ENCODE measurements around the gene RAB3GAP1. TPM values are rescaled to one million over a fixed set of nuclear protein-coding genes. Genes with fewer than 3 reads are reported as not detected.

Gene RAB3GAP1
- total RNA-seq, 4 donors from 2014 or later, result 40.8 to 56.2 (median 47.3) TPM

DNA sequence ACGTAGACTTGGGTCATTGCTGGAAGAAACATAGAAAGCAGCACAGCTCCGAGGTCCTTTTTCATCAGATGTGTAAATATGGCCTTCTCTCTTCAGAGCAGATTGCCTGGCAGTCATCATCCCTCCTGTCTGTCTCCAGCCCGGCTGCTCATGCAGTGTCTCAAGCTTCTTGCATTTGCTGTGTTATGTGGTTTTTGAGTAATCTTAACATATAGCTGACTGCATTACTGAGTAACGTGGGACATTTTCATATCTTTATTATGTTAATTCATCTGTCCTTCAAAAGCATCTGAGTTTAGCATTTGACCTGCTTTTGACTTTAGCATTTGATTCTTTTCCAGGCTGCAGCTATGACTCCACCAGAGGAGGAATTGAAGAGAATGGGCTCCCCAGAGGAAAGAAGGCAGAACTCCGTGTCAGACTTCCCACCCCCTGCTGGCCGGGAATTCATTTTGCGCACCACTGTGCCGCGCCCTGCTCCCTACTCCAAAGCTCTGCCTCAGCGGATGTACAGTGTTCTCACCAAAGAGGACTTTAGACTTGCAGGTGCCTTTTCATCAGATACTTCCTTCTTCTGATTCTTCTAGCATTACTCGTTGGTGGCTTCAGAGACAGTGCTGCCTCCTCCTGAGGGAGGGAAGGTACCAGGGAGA is 116.2 kb downstream of the RAB3GAP1 start:
- Histone ChIP-seq H3K4me3 (no peak overlapping the region), H3K9me3 (no peaks in the 10 kb centered on the region), H3K27me3 (no peaks in the 10 kb centered on the region), H3K4me1 (no peaks in the 10 kb centered on the region), H3K27ac (no peak overlapping the region), H3K36me3 (peaks cover 0 to 96% (median 8%) of the 10 kb centered on the region in 3 donors)
- DNase-seq (ENCODE audit: low spot score in 2 of 2), result no peak
- TF ChIP-seq POLR2A (IDR thresholded peaks at IDR 0.05), result no peak
- TF ChIP-seq, protein P1, sequence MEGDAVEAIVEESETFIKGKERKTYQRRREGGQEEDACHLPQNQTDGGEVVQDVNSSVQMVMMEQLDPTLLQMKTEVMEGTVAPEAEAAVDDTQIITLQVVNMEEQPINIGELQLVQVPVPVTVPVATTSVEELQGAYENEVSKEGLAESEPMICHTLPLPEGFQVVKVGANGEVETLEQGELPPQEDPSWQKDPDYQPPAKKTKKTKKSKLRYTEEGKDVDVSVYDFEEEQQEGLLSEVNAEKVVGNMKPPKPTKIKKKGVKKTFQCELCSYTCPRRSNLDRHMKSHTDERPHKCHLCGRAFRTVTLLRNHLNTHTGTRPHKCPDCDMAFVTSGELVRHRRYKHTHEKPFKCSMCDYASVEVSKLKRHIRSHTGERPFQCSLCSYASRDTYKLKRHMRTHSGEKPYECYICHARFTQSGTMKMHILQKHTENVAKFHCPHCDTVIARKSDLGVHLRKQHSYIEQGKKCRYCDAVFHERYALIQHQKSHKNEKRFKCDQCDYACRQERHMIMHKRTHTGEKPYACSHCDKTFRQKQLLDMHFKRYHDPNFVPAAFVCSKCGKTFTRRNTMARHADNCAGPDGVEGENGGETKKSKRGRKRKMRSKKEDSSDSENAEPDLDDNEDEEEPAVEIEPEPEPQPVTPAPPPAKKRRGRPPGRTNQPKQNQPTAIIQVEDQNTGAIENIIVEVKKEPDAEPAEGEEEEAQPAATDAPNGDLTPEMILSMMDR (IDR thresholded peaks at IDR 0.05), result no peak
- no peak for TF ChIP-seq EP300 (IDR thresholded peaks at IDR 0.05)
- WGBS, 2 donors, result 85 to 88% methylated on average over 11 of the region's 11 CpGs

DNA sequence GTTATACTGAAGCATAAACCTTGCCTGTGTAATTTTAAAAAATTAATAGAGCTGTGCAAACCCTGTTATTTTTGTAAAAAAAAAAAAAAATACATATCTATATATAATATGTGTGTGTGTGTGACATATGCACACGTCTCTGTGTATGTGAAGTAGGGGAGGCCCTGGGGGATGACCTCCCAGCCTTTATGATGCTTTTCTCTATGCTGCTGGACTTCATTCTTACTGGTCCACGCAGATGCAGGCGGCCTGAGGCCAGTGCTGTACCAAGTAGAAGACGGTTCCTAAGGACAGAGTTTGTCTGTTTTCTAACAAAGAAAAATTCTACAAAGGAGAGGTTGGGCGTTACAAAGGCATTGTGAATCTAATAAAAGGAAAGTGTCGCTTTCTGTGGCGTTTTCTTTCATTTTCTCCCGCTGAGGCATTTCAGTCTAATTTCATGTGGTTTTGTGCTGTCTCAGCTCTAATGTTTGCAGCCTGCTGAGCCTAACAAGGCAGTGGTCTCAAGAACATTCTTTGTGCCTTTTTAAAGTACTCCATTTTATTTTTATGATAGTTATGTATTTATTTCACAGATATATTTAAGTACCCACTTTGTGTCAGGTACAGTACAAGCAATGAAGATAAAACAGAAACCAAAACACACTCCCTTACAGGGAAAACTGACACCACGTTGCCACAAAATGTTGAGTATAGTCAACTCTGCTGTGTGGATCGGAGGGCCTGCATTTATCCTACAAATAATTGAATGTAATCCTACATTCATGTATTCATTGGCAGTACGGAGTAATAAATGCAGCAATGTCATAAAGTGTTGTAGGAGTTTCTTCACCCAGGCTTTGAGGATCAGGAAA is 118.0 kb downstream of the RAB3GAP1 start:
- no peaks in the 10 kb centered on the region for H3K4me1 ChIP-seq
- H3K9me3 ChIP-seq, result no peaks in the 10 kb centered on the region
- no peak overlapping the region for H3K4me3 ChIP-seq
- no peak for DNase-seq (ENCODE audit: low spot score in 2 of 2)
- no peak overlapping the region for H3K27ac ChIP-seq
- H3K27me3 ChIP-seq, result no peaks in the 10 kb centered on the region
- H3K36me3 ChIP-seq, result peaks cover 0 to 96% (median 8%) of the 10 kb centered on the region in 3 donors
- 77 to 87% methylated on average over 11 of the region's 11 CpGs for WGBS, 2 donors
- TF ChIP-seq EP300 (IDR thresholded peaks at IDR 0.05) (no peak), POLR2A (IDR thresholded peaks at IDR 0.05) (no peak)
- TF ChIP-seq, protein P1 (IDR thresholded peaks at IDR 0.05), result no peak

DNA sequence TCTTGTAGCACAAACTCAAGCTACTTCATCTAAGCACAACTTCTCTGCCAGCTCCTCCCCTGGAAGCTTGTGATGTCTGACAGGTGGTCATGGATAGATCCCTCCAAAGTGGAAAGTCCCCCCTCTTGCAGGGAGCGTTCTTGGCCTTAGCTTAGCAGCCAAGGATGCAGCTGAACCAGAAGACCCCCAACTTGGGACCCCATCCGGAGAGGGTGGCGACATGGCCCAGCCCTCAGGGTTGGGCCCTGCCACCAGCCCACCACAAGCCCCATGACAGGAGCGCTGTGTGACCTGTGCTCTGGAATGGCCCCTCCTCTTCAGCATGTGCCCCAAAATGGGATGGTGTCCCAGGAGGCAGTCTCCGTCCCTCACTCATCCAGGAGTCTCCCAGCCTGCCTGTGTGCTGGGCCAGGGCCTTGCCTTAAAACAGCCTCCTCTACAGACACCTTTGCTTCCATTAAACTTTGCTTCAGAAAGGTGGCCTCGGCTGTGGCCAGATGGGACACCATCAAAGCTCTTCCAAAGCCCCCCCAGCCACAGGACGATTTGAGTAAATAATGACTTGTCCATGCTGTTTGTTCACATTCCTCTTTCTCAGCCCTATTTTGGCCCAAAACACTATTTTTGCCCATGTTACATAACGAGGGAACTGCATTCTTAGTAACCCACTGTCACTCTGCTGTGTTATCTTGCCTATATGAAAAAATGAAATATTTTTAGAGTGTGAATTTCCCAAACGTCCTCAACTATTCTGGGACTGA is 122.1 kb downstream of the RAB3GAP1 start:
- WGBS, 2 donors, result 82 to 92% methylated on average over 9 of the region's 9 CpGs
- H3K27me3 ChIP-seq, result no peaks in the 10 kb centered on the region
- peaks cover 0 to 13% (median 0%) of the 10 kb centered on the region in 4 donors for H3K9me3 ChIP-seq
- H3K4me1 ChIP-seq, result no peaks in the 10 kb centered on the region
- H3K27ac ChIP-seq, result no peak overlapping the region
- no peak overlapping the region for H3K4me3 ChIP-seq
- peaks cover 0 to 93% (median 4%) of the 10 kb centered on the region in 3 donors for H3K36me3 ChIP-seq
- TF ChIP-seq, protein P1 (IDR thresholded peaks at IDR 0.05), result no peak
- TF ChIP-seq POLR2A (IDR thresholded peaks at IDR 0.05) (no peak), EP300 (IDR thresholded peaks at IDR 0.05) (no peak)
- DNase-seq (ENCODE audit: low spot score in 2 of 2), result no peak

DNA sequence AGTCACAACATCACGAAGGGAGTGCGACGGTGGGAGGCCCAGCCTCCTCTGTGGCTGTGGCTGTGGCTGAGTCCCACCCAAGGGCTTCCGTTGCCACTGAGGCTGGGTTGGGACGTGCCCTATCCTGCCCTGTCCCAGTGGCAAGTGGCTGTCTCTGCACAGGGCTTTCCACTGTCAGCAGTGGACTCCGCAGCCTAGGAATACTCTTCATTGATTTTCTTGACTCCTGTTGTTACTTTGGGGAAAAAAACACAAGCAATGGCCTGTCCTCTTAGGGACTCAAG is 122.7 kb downstream of the RAB3GAP1 start:
- Histone ChIP-seq H3K27ac (no peak overlapping the region), H3K9me3 (peaks cover 0 to 13% (median 0%) of the 10 kb centered on the region in 4 donors), H3K27me3 (no peaks in the 10 kb centered on the region), H3K4me1 (no peaks in the 10 kb centered on the region), H3K4me3 (no peak overlapping the region), H3K36me3 (peaks cover 0 to 88% (median 0%) of the 10 kb centered on the region in 3 donors)
- TF ChIP-seq EP300 (IDR thresholded peaks at IDR 0.05) (no peak), POLR2A (IDR thresholded peaks at IDR 0.05) (no peak)
- TF ChIP-seq, protein P1 (IDR thresholded peaks at IDR 0.05), result no peak
- WGBS, 2 donors, result 93 to 97% methylated on average over 6 of the region's 6 CpGs
- no peak for DNase-seq (ENCODE audit: low spot score in 2 of 2)

Measured in tibial nerve (tissue), 4 donors.